ENCODE data around the gene SERPINB5.
"Not testable (repeated sequence)": the region's sequence is repeated elsewhere in the genome, so short reads cannot be mapped to it uniquely, and the experiment has no call there.

SERPINB5 gene, protein sequence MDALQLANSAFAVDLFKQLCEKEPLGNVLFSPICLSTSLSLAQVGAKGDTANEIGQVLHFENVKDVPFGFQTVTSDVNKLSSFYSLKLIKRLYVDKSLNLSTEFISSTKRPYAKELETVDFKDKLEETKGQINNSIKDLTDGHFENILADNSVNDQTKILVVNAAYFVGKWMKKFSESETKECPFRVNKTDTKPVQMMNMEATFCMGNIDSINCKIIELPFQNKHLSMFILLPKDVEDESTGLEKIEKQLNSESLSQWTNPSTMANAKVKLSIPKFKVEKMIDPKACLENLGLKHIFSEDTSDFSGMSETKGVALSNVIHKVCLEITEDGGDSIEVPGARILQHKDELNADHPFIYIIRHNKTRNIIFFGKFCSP

GRCh38 chr18:63476668-63477067 is at the start of gene SERPINB5:
Gene SERPINB5, plus strand, starts transcription at chr18:63476958. Its CDS starts 7,471 bp downstream, at chr18:63484429.
- in situ Hi-C loops (cut with MboI; ENCODE audit: low sequenced_read_pairs) = no loop called here

DNA sequence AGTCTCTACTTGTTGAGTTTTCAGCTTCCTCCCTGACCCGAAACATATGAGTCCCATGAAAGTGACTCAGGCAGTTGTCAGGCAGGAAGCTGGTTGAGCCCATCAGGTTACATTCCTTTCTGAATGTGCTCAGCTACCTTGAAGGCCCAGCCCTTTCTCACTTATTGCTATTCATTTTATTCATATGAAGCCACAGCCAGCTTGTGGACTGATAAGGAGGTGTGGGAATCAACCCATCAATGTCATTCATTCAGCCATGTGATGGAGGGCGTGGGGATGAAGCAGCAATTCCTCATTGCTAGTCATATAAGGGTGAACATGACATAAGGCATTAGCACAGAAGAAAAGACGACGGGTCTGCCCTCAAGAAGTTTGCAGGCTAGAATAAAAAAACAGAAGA is 49.2 kb upstream of the SERPINB5 start:
- in situ Hi-C loops (cut with MboI; ENCODE audit: low sequenced_read_pairs) = loop anchor here (25.0 kb wide), 1 partner anchor 415 kb away; no protein-coding TSS in a partner anchor

DNA sequence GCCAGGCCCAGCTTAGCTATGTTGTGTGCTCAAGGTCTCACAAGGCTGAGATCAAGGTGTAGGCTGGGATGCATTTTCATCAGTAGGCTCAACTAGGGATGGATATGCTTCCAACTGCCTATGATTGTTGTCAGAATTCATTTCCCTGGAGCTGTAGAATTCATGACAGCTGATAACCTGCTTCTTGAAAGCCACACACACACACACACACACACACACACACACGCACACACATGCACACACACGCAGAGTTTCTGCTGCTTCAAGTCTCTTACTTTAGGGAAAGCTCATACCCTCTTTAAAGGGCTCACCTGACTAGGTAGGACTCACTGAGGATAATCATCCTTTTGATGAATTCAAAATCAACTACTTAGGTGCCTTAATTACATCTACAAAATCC is 46.2 kb upstream of the SERPINB5 start:
- in situ Hi-C loops (cut with MboI; ENCODE audit: low sequenced_read_pairs) = loop anchor here (25.0 kb wide), 1 partner anchor 418 kb away; no protein-coding TSS in a partner anchor

DNA sequence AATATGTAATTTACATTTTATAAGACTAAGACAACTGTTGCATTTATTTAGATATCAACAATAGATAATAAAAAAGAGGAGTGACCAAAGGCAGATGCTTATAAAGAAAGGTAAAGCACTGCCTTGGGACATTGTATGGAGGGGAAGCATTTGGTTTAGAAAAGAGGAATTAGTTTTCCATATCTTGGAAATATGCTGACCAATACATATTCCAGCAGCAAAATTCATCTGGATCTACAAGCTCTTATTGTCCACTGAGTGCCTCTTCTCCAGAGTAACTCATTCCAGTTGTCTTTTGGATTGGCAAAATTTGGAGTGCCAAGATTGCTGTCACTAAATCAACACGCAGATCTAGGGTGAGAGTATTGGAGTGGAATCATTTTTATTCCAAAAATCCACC is 45.6 kb upstream of the SERPINB5 start:
- in situ Hi-C loops (cut with MboI; ENCODE audit: low sequenced_read_pairs) = loop anchor here (25.0 kb wide), 1 partner anchor 419 kb away; no protein-coding TSS in a partner anchor

DNA sequence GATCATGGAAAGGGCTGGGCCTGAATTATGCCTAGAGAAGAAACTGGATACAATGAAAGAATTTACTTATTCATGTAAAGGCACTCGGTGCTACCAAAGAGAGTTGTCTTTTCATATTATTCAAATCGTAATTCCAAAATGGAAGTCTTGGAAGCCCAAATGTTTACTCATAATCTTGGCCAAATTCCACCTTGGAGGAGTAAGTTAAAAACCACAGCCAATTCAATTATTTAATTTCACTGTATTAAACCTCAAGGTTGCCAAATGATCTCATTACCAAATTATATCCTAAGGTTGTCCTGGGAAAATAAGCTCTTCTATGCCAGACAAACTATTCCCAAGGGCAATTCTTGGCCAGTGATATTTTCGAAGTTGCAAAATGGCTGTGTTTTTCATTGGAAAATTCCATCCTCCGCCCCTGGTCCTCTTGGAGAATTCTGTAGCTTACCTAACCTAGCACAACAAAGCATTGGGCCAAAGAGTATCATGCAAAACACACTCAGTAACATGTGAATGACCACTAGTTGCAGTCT is 43.4 kb upstream of the SERPINB5 start:
- in situ Hi-C loops (cut with MboI; ENCODE audit: low sequenced_read_pairs) = loop anchor here (25.0 kb wide), 1 partner anchor 421 kb away; no protein-coding TSS in a partner anchor

GRCh38 chr18:63438181-63438580 is 38.6 kb upstream of the SERPINB5 start:
- in situ Hi-C loops (cut with MboI; ENCODE audit: low sequenced_read_pairs) = loop anchor here (25.0 kb wide), 1 partner anchor 426 kb away; no protein-coding TSS in a partner anchor

DNA sequence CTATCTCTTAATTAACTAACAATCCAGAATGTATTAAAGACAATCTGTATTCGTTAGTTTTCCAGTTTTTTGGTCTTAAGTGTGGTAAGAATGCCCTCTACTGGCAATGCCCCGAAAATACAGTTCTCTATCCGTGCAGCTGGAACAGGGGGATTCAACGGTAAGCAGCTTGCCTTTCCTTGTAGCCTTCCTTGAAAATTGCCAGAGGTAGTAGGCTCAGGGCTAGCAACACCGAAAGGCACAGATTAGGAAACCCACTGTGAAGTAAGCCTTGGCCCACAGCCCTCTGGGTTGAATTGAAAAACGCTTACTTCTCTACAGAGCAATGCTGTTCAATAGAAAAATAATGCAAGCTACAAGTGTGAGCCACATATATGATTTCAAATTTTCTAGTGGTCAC is 37.4 kb upstream of the SERPINB5 start:
- in situ Hi-C loops (cut with MboI; ENCODE audit: low sequenced_read_pairs) = loop anchor here (25.0 kb wide), 1 partner anchor 427 kb away; no protein-coding TSS in a partner anchor

DNA sequence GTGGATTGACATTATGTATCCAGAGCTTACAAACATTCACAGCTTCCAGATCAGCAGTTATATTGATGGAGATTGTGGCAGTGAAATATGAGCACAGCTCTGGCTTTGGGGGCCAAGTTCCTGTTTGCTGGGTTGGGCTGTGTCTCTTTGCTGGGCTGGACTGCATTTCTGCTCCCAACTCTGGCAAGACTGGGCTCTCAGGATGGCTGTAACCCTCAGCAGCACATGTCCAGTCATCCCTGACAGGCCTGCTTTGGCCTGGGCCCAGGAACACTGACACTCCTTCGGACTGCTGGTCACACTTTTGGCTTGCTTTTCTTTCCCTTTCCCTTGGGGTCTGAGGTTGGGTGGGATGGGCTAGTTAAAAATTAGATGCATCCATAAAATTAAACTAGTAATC is 36.5 kb upstream of the SERPINB5 start:
- in situ Hi-C loops (cut with MboI; ENCODE audit: low sequenced_read_pairs) = loop anchor here (25.0 kb wide), 1 partner anchor 428 kb away; no protein-coding TSS in a partner anchor

GRCh38 chr18:63440881-63441280 is 35.9 kb upstream of the SERPINB5 start:
- in situ Hi-C loops (cut with MboI; ENCODE audit: low sequenced_read_pairs) = loop anchor here (25.0 kb wide), 1 partner anchor 429 kb away; no protein-coding TSS in a partner anchor

- in situ Hi-C loops (cut with MboI; ENCODE audit: low sequenced_read_pairs) = loop anchor here (25.0 kb wide), 1 partner anchor 432 kb away; no protein-coding TSS in a partner anchor
These were observed 32.9 kb upstream of the SERPINB5 start for GRCh38 chr18:63443829-63444228.

GRCh38 chr18:63444580-63444979 is 32.2 kb upstream of the SERPINB5 start:
- in situ Hi-C loops (cut with MboI; ENCODE audit: low sequenced_read_pairs) = loop anchor here (25.0 kb wide), 1 partner anchor 432 kb away; no protein-coding TSS in a partner anchor

DNA sequence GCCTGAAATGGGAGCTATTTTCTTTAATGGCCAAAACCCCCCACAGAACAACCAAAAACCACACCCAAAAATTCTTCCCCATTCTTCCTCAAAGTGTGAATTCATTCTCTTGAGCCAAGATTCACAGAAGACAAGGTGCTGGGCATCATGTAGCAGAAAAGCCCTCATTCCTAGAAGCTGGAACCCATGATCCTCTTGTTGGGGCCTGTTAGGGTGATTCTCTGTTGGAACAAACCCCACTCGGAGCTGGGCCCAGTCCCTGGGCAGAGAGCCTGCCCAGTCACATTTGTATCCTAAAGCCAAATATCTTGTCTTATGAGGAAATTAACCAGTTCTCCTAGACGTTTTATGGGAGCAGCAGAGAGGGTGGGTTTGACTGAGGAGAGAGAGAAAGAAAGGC is 31.7 kb upstream of the SERPINB5 start:
- in situ Hi-C loops (cut with MboI; ENCODE audit: low sequenced_read_pairs) = loop anchor here (25.0 kb wide), 1 partner anchor 433 kb away; no protein-coding TSS in a partner anchor

DNA sequence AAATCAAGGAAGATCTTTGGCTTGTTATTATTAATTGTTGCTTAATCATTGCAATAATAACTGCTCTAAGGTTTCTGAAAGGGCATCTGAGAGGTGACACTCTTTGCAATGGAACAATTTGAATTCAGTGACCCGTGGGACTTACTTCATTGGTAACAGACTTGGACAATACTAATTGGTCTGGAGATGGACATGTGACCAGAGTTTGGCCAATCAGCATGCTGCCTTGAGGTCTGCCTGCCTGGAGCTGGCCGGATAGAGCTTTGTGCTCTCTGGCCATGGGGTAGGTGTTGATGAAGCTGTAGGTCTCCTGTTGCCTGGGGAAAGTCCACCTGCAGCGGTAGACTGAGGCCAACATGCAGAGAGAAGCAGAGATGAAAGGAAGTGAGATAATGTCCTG is 30.5 kb upstream of the SERPINB5 start:
- in situ Hi-C loops (cut with MboI; ENCODE audit: low sequenced_read_pairs) = loop anchor here (25.0 kb wide), 1 partner anchor 434 kb away; no protein-coding TSS in a partner anchor

DNA sequence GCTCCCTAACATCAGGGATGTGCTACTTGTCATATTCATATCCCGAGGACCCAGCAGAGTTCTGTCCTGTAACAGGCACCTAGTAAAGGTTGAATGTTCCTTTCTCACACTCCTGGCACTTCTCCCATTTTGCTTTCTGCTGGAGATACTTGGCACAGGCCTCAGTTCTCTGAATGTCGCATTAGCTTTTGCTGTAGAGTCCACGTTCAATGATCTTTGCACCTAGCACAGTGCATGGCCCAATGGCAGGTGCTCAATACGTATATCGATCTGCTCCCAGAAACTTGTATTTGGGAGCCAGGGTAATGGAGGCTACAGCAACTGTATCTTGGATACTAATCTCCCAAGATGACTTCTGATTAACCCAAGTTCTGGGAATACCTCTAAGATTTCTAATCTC is 29.7 kb upstream of the SERPINB5 start:
- in situ Hi-C loops (cut with MboI; ENCODE audit: low sequenced_read_pairs) = loop anchor here (25.0 kb wide), 1 partner anchor 435 kb away; no protein-coding TSS in a partner anchor

- in situ Hi-C loops (cut with MboI; ENCODE audit: low sequenced_read_pairs) = loop anchor here (25.0 kb wide), 1 partner anchor 437 kb away; no protein-coding TSS in a partner anchor
These were observed 27.3 kb upstream of the SERPINB5 start for GRCh38 chr18:63449426-63449825.

DNA sequence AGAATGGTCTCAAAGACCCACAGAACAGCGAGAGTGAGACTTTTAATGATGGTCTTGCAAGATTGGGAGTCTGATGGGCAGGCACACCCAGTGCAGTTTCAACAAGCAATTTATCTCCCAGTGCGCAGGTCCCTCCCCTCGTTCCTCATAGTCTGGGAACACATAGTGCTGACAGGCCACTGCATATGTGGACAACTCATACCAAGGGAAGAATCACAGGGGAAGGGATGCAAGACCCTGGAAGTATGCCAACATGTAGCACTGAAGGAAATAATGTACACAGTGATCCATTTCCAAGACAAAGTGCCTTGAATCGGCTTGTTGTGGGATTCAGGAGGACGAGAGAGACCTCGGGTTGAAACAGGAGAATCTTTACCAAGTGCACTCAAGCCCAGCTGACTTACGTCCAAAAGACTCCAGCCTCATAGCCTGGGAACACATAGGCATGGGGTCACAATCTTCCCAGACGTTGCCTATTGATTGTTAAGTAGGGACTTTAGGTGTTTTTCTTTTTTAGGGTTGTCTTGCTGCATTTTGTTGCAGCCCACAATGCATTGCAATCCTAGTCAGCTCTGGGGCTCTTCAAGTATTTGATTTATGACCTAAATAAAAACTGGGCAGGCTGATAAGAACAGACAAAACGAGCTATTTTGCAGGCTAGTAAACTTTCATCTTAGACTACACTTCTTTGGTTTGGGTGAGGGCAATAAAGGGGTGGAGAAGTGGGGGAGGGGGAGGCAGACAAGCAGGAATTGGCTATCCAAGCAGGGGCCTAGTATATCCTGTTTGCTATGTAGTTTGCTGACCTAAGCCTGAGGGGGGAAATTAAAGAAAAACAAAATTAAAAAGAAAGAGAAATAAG is 24.7 kb upstream of the SERPINB5 start:
- in situ Hi-C loops (cut with MboI; ENCODE audit: low sequenced_read_pairs) = no loop called here

DNA sequence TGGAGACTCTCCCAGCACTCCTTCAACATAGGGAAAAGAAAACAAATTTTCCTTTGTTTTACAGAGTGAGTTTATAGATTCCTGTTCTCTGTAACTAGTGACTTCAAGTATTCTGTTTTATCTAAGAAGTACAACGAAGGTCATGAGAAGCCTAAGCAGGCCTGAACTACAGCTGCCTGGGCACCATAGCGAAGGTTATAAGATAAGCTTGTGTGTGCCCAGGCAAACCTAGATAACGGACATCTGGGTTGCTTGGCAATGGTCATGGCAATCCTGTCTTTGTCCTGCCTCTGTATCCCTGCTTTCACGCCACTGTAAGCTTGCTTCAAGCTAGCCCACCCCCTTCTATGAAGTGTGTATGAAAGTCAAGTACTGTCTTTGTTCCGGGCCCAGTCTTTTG is 24.0 kb upstream of the SERPINB5 start:
- in situ Hi-C loops (cut with MboI; ENCODE audit: low sequenced_read_pairs) = not testable (repeated sequence)

DNA sequence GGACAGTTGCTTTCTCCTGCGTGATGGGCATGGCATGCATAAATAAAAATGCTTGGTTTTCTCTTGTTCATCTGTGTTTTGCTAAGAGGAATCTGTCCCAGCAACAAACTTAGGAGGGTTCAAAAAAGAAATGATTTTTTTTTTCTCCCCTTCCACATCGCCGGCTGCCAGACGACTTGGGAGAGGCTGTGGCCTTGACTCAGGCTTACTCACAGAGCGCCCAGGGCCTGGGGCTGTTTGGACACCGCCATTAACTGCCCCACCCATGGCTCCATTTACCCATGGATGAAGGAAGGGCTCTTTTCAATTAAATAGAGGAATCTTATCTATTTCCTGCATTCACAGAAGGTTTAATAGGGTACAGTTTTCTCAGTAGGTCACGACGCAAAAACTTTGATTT is 22.3 kb upstream of the SERPINB5 start:
- in situ Hi-C loops (cut with MboI; ENCODE audit: low sequenced_read_pairs) = no loop called here

DNA sequence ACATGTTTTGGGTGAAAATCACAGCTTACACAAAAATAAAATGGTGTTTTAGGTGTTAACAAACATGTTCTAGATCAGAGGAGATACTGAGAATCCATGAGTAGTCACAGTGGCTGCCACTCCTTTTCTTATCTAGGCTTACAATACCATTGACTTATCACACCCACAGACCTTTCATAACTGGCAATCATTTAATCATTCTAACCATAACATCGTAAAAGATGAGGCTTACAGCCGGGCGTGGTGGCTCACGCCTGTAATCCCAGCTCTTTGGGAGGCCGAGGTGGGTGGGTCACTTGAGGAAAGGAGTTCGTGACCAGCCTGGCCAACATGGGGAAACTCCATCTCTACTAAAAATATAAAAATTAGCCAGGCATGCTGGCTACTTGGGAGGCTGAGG is 18.8 kb upstream of the SERPINB5 start:
- in situ Hi-C loops (cut with MboI; ENCODE audit: low sequenced_read_pairs) = no loop called here

DNA sequence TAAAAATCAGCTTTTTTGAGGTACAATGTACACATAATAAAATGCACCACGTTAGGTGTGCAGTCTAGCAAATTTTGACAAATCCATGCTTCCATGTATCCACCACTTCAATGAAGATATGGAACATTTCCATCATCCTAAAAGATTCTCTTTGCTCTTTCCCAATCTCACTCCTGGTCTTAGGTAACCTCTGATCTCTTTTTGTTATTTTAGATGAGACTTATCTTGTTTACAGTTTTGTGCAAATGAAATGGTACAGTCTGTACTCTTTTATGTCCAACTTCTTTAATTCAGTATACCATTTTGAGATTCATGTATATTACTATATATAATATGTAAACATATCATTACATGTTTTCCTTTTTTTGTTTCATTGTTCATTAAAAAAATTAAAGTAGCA is 16.3 kb upstream of the SERPINB5 start:
- in situ Hi-C loops (cut with MboI; ENCODE audit: low sequenced_read_pairs) = no loop called here

GRCh38 chr18:63464434-63464833 is 12.3 kb upstream of the SERPINB5 start:
- in situ Hi-C loops (cut with MboI; ENCODE audit: low sequenced_read_pairs) = no loop called here
